CD4-positive, alpha-beta T cell treated with Interleukin-17A for 1 hour (primary cell): Measurements from ENCODE around the gene SLF2.
A peak's percentile ranks its signal among the peaks of the same experiment; 100 is the strongest.
"Not testable (repeated sequence)": the region's sequence is repeated elsewhere in the genome, so short reads cannot be mapped to it uniquely, and the experiment has no call there.

Experiments used
- DNase-seq: peaks from one replicate; pipeline ENCODE4 v3.0.0-alpha.2; 2020

SLF2 gene

GRCh38 chr10:100963826-100964225 is 51.1 kb downstream of the SLF2 start:
- no peak for DNase-seq

DNA sequence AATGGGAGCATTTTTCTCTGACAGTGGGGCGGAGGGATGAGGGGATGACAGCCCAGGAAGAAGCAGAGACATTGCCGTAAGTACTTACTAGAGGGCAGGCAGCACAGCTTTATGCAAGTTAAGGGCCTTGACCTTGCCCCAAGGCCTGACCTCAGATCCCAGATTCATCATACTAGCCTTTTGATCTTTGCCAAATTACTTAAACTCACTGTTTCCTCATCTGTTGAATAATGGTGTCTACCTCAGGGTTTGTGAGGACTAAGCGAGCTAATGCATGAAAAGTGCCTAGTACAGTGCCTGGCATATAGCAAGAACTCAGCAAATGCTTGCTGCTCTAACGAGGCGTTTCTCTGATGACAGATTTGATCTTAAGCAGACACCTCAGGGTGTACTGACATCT is 53.1 kb downstream of the SLF2 start:
- no peak for DNase-seq

- no peak for DNase-seq
Observed at GRCh38 chr10:100966887-100967286, 54.1 kb downstream of the SLF2 start.

GRCh38 chr10:100967332-100967731 is 54.6 kb downstream of the SLF2 start:
- DNase-seq = no peak

DNA sequence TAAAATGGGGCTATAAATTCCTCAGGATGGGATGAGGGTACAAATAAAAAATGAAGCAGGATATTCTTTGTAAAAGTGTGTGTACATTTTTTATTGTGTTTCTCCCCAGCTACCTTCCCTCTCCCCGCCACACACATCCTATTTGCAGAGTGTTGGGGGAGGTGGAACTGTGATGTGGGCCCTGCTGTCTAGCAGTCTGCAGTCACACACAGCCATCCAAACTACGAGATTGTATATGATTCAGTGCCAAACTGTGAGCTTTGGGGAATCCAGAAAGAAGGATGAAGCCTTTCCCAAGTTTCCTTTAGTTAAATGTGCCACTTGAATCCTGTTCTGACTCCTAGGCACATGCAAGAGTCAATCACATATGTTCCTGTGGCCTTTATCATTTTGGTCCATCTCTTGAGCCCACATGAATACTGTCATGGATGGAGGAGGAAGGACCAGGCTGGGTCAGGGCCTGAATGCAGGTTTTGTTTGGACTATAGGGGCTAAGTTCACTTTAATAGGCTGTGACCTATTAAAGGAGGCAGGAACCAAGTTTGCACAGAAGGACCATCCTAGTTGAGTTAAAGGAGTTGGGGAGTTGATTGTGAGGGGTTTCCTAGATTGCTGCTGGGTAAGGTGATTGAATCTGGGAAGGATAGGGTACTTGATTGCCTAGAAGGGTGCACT is 55.4 kb downstream of the SLF2 start:
- no peak for DNase-seq

DNA sequence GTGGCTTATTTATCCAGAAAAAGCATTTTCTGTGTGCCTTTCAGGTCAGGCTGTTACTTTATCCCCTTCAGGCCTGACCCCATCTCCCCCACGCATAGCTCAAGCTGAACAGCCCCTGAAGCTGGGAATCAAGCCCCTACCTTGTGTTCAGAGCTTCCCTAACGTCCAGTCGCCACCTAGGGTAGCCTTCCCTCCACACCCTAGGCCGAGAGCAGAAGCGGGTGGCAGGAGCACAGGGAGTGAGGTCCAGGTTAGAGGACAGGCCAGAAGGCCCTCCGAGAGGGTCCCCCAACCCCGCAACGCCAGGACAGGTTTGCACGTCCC is 56.1 kb downstream of the SLF2 start:
- no peak for DNase-seq

DNA sequence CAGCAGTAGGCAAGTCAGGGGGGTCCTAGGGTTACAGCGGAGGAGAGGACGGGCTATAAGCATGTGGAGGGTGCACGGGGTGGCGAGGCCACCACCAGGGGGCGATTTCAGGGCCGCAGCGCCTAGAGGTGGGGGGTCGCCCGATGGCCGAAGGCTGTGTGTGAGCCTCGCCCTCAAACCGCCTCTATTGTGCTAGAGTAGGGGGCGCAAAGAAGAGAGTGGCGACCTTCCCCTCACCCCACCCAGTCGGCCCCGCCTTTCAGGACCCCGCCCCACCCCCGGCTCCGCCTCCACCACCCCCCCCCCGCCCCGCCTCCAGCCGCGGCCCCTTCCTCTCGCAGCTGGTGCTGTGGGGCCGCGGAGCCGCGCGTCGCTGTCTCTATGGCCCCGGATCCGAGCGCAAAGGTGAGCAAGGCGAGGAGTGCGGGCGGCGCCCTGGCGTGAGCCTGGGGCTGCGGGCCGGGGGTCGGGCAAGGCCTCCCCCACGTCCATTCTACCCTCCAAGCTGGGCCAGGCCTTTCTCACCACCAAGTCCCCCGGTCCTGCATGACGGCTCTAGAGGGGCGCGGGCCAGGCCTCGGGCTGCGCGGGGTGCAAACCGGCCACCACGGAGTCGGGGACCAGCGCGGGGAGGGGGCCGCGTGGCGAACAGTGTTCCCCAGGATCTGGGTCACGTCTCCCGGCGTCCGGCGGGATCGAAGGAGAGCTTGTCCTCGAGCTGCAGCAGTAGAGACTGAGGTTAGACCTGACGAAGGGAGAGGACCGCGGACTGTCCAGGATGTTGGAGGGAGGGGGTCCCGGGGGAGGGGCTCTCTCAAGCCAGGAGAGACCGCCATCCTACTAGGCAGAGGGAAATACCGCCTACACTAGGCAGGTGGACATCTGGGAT is 56.7 kb downstream of the SLF2 start, which contains the start of gene SEMA4G:
SEMA4G (plus strand) TSS at position 318 of the 889 bp plus-strand sequence. CDS start 3,409 bp downstream, outside the sequence.
- peak; percentile 40 for DNase-seq

GRCh38 chr10:100970076-100970913 is 57.5 kb downstream of the SLF2 start:
- peak; percentile 58 for DNase-seq

DNA sequence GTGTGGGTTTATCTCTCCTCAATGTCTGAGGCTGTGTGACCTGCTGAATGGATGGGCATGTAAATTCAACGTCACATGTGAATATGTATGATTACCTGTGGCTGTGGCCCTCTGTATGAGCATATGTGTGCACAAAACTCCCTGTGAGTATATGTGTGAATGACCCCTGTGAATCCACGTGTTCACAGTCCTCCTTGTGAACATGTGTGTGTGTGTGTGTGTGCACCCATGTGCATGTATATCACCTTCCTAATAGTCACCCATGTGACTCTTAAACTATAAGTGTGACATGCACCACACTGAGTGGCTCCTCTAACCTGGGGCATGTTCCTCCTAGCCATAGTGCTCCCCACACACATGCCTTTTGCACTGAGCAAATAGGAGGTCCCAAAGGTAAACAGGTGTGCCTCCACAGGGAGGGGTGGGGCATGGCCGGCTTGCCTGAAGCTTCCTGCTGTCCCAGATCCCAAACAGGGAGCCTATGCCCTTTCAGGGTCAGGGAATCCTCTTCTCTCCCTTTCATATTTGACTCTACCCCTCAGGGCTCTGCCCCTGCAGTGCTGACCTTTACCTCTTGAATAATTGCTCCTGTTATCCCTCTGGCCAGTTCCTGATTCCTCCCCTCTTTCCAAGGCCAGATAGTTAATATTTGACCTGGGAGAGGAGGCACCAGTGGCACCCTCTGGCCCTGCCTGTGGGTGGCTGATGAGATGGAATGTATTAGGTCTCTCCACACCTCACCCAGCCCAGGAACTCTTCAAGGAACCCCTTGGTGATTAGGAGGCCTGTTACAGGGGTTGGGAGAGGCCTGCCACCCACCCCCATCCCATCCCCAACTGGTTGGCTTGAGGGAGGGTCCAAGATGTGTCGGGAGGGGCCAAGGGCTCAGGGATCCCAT is 58.4 kb downstream of the SLF2 start:
- no peak for DNase-seq

- no peak for DNase-seq
Observed at GRCh38 chr10:100972115-100972903, 59.5 kb downstream of the SLF2 start.

GRCh38 chr10:100972904-100973535 is 60.3 kb downstream of the SLF2 start:
- no peak for DNase-seq

DNA sequence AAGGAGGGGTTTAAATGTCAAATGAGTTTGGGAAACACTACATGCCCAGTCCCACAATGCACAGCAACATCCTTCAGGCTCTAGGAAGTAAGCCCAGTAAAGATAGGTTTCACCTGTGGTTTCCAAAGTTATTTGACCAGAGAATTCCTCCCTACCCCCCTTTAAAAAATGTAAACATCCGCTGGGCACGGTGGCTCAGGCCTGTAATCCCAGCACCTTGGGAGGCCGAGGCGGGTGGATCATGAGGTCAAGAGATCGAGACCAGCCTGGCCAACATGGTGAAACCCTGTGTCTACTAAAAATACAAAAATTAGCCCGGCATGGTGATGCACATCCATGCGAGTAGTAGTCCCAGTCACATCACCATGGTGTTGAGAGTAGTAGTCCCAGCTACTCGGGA is 62.6 kb downstream of the SLF2 start:
- DNase-seq = not testable (repeated sequence)

GRCh38 chr10:100976906-100977305 is 64.1 kb downstream of the SLF2 start:
- DNase-seq = no peak

- no peak for DNase-seq
Observed at GRCh38 chr10:100977436-100977835, 64.7 kb downstream of the SLF2 start.

DNA sequence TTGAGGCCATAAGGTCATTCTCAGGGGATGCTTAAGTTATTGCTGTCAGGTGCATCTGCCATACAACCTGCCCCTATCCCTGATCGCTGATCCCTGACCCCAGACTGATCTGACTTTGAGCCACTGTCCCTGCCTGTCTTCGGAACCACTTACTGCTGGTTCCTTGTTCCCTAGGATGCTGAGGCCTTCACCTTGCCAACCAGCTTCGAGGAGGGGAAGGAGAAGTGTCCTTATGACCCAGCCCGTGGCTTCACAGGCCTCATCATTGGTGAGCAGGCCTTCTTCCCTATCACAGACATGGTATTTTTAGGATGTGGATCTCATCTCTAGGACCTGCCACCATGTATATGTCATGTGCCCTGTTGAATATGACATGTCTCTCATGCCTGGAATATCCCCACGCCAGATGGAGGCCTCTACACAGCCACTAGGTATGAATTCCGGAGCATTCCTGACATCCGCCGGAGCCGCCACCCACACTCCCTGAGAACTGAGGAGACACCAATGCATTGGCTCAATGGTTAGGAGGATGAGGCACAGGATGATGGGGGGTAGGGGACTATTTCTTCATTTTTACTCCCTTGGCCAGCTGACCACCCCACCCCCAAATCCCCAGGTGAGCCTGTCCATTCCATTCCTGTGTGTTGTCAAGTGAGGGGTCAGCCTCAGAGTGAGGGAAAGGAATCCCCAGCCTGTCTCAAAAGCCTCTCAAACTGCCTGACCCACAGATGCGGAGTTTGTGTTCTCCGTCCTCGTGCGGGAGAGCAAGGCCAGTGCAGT is 65.5 kb downstream of the SLF2 start:
- no peak for DNase-seq

- no peak for DNase-seq
Observed at GRCh38 chr10:100978901-100979195, 66.1 kb downstream of the SLF2 start.

DNA sequence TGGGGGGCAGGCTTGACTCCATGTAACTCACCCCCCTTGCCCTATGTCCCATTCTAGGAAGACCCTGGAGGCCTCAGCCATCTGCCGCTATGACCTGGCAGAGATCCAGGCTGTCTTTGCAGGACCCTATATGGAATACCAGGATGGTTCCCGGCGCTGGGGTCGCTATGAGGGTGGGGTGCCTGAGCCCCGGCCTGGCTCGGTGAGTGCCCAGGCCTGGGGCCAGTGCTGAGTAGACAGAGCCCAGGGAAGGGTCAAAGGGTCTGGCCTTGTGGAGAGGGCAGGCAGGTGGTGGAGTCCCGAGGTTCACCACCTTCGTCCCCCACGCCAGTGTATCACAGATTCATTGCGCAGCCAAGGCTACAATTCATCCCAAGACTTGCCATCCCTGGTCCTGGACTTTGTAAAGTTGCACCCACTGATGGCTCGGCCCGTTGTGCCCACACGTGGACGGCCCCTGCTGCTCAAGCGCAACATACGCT is 67.1 kb downstream of the SLF2 start:
- no peak for DNase-seq

- no peak for DNase-seq
Observed at GRCh38 chr10:100980311-100980710, 67.5 kb downstream of the SLF2 start.

DNA sequence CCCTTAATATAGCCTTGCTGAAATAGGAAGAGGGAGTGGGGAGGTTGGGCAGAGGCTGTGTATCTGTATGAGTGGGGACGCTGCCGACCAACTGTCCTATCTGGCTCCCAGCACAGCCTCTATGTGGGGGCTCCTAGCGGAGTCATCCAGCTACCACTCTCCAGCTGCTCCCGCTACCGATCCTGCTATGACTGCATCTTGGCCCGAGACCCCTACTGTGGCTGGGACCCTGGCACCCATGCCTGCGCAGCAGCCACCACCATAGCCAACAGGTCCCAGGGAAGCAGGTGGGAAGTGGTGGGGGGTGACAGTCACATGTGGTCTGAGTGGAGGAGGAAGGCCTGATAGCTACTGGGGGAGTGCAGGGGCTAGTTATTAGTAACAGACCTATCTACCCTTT is 67.9 kb downstream of the SLF2 start:
- DNase-seq = no peak

DNA sequence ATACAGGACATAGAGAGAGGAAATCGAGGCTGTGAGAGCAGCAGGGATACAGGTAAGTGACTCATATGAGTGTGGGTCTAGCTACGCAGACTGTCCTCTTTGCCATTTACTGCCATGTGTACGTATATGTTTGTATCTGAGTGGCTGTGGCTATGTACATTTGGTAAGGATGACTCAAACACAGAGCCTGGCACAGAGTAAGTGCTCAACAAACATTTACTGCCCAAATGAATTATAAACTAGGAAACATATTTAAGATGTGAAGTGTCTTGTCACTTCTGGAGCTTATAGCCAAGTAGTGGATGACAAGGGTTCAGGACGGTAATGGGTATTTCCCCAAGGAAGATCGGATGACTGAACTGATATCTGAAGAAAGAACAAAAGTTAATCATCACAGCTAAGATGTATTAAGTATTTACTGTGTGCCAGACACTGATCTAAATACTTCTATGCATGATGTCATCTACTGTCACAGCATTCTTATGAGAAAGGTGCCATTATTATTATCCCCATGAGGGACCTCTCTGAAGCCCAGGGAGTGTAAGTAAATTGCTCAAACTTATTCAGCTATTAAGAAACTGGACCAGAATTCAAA is 68.5 kb downstream of the SLF2 start:
- DNase-seq = no peak
